Lower lobe of right lung (tissue), 2 donors: ENCODE measurements around the gene LRRC2. TPM values are rescaled to one million over a fixed set of nuclear protein-coding genes. Genes with fewer than 3 reads are reported as not detected.

Experiments
- ATAC-seq, 2 donors: fragments of 200-7000 bp; cut with Tn5 transposase; one replicate each; pipeline ENCODE4 v1.9.1; 2020 to 2022; ENCODE audit warnings: mild to moderate bottlenecking in 2 of 2, moderate library complexity in 2 of 2
- DNase-seq: peaks from one replicate; pipeline ENCODE4 v3.0.0-alpha.2; 2020
- H3K27ac ChIP-seq: fragments of 200-600 bp; one replicate; pipeline ENCODE4 v1.8.0; 2022
- H3K27me3 ChIP-seq: fragments of 200-600 bp; one replicate; pipeline ENCODE4 v1.8.0; 2022; ENCODE audit warnings: low read depth
- H3K36me3 ChIP-seq: fragments of 200-600 bp; one replicate; pipeline ENCODE4 v1.8.0; 2022; ENCODE audit warnings: mild to moderate bottlenecking
- H3K4me1 ChIP-seq: fragments of 200-600 bp; one replicate; pipeline ENCODE4 v1.8.0; 2022
- H3K4me3 ChIP-seq: fragments of 200-600 bp; one replicate; pipeline ENCODE4 v1.8.0; 2022; ENCODE audit warnings: mild to moderate bottlenecking
- H3K9me3 ChIP-seq: fragments of 200-600 bp; one replicate; pipeline ENCODE4 v1.8.0; 2022
- CTCF ChIP-seq: fragments of 200-600 bp; IDR thresholded peaks from one replicate; pipeline ENCODE4 v1.8.0; 2022; ENCODE audit warnings: antibody characterized with exemption, mild to moderate bottlenecking
- intact Hi-C: fragments of 100-400 bp; cut with DNase I; formaldehyde crosslinking; loops from one replicate; pipeline ENCODE4 v1.11.0; 2022
- total RNA-seq: library from RNA; stranded (reverse); fragmentation: NEBNext Ultra II Directional; extraction: Animal tissue kit (Norgen Biotek cat#: 25700); gene quantifications from one replicate; pipeline ENCODE4 v1.2.1, GENCODE V29; 2021
- donor health status: DM: no; HTN: yes; CAD: no; lungs with severe emphysema.

LRRC2 gene
- total RNA-seq, 1 donor from 2014 or later: 1.2 TPM

GRCh38 chr3:46521096-46521495 is 45.0 kb downstream of the LRRC2 start:
- DNase-seq (no peak), ATAC-seq (no peak)
- H3K4me1 ChIP-seq: no peaks in the 10 kb centered on the region
- no peak overlapping the region for H3K27ac ChIP-seq
- no peak overlapping the region for H3K4me3 ChIP-seq
- no peak for TF ChIP-seq CTCF
- H3K9me3 ChIP-seq: no peaks in the 10 kb centered on the region
- H3K36me3 ChIP-seq: no peaks in the 10 kb centered on the region
- intact Hi-C loops: no loop called here
- H3K27me3 ChIP-seq: no peaks in the 10 kb centered on the region

- H3K9me3 ChIP-seq: no peaks in the 10 kb centered on the region
- intact Hi-C loops: no loop called here
- ATAC-seq: no peak
- no peak for TF ChIP-seq CTCF
- H3K27me3 ChIP-seq: no peaks in the 10 kb centered on the region
- no peaks in the 10 kb centered on the region for H3K36me3 ChIP-seq
- no peaks in the 10 kb centered on the region for H3K4me1 ChIP-seq
- no peak overlapping the region for H3K4me3 ChIP-seq
- H3K27ac ChIP-seq: no peak overlapping the region
- no peak for DNase-seq
Observed at GRCh38 chr3:46520531-46520930, 45.6 kb downstream of the LRRC2 start.

- no peak for TF ChIP-seq CTCF
- H3K27me3 ChIP-seq: no peaks in the 10 kb centered on the region
- no peaks in the 10 kb centered on the region for H3K4me1 ChIP-seq
- no peak overlapping the region for H3K4me3 ChIP-seq
- ATAC-seq (no peak), DNase-seq (no peak)
- intact Hi-C loops: no loop called here
- H3K27ac ChIP-seq: no peak overlapping the region
- H3K36me3 ChIP-seq: no peaks in the 10 kb centered on the region
- H3K9me3 ChIP-seq: no peaks in the 10 kb centered on the region
Observed at GRCh38 chr3:46519952-46520351, 46.1 kb downstream of the LRRC2 start.

- Histone ChIP-seq H3K27ac (no peak overlapping the region), H3K4me3 (no peak overlapping the region), H3K4me1 (no peaks in the 10 kb centered on the region), H3K27me3 (no peaks in the 10 kb centered on the region), H3K36me3 (no peaks in the 10 kb centered on the region), H3K9me3 (no peaks in the 10 kb centered on the region)
- no peak for TF ChIP-seq CTCF
- ATAC-seq (no peak), DNase-seq (no peak)
- intact Hi-C loops: no loop called here
Observed at GRCh38 chr3:46517784-46518181, 48.3 kb downstream of the LRRC2 start.

GRCh38 chr3:46517016-46517783 is 48.9 kb downstream of the LRRC2 start:
- intact Hi-C loops: no loop called here
- no peaks in the 10 kb centered on the region for H3K27me3 ChIP-seq
- no peaks in the 10 kb centered on the region for H3K9me3 ChIP-seq
- H3K4me3 ChIP-seq: no peak overlapping the region
- ATAC-seq: no peak
- H3K27ac ChIP-seq: no peak overlapping the region
- H3K4me1 ChIP-seq: no peaks in the 10 kb centered on the region
- H3K36me3 ChIP-seq: no peaks in the 10 kb centered on the region
- TF ChIP-seq CTCF: no peak
- DNase-seq: no peak
